ENCODE results near the gene SNCB.
A peak's percentile ranks its signal among the peaks of the same experiment; 100 is the strongest.

Gene SNCB

GRCh38 chr5:176660860-176661641 lies 30.7 kb upstream of the SNCB start:
- peak; percentile 69 for DNase-seq

- DNase-seq = no peak
These were observed 30.2 kb upstream of the SNCB start for GRCh38 chr5:176660530-176660859.

- DNase-seq = no peak
These were observed 29.6 kb upstream of the SNCB start for GRCh38 chr5:176659860-176660461.

- DNase-seq = no peak
These were observed 29.1 kb upstream of the SNCB start for GRCh38 chr5:176659512-176659839.

- DNase-seq = no peak
These were observed 28.6 kb upstream of the SNCB start for GRCh38 chr5:176658817-176659511.

GRCh38 chr5:176658007-176658599 lies 27.8 kb upstream of the SNCB start:
- DNase-seq = peak; percentile 20

GRCh38 chr5:176656467-176656990 lies 26.2 kb upstream of the SNCB start:
- no peak for DNase-seq

GRCh38 chr5:176654856-176655255 lies 24.5 kb upstream of the SNCB start:
- DNase-seq = no peak

GRCh38 chr5:176653401-176654385 lies 23.4 kb upstream of the SNCB start:
- DNase-seq = no peak

- peak; percentile 54 for DNase-seq
These were observed 21.8 kb upstream of the SNCB start for GRCh38 chr5:176652136-176652535.

GRCh38 chr5:176651472-176651980 lies 21.2 kb upstream of the SNCB start:
- DNase-seq = no peak

GRCh38 chr5:176650354-176650884 lies 20.1 kb upstream of the SNCB start:
- DNase-seq = no peak

GRCh38 chr5:176648474-176649194 lies 18.3 kb upstream of the SNCB start:
- DNase-seq = no peak

- DNase-seq = peak; percentile 10
These were observed 17.6 kb upstream of the SNCB start for GRCh38 chr5:176647843-176648473.

- peak; percentile 90 for DNase-seq
These were observed 16.9 kb upstream of the SNCB start, which contains the start of gene TSPAN17 for GRCh38 chr5:176647030-176647842. Gene TSPAN17 (plus strand): TSS chr5:176647484. CDS start chr5:176647616, 132 bp downstream.

GRCh38 chr5:176646707-176647029 lies 16.3 kb upstream of the SNCB start:
- DNase-seq = no peak

GRCh38 chr5:176646049-176646706 lies 15.8 kb upstream of the SNCB start:
- DNase-seq = no peak

GRCh38 chr5:176644878-176645670 lies 14.7 kb upstream of the SNCB start:
- no peak for DNase-seq
